ENCODE results near the gene ENTPD8.

Gene ENTPD8

GRCh38 chr9:137447722-137448601 is 6.8 kb upstream of the ENTPD8 start:
- DNase-seq (ENCODE audit: low read depth in 2 of 2) = no peak

- no peak for DNase-seq (ENCODE audit: low read depth in 2 of 2)
Observed at GRCh38 chr9:137446851-137447471, 5.8 kb upstream of the ENTPD8 start.

GRCh38 chr9:137445930-137446431 is 4.8 kb upstream of the ENTPD8 start:
- DNase-seq (ENCODE audit: low read depth in 2 of 2) = no peak

- peak; percentile 60 to 73 for DNase-seq (ENCODE audit: low read depth in 2 of 2)
Observed at GRCh38 chr9:137445275-137445807, 4.2 kb upstream of the ENTPD8 start.

- DNase-seq (ENCODE audit: low read depth in 2 of 2) = no peak
Observed at GRCh38 chr9:137444106-137444790, 3.1 kb upstream of the ENTPD8 start.

GRCh38 chr9:137441935-137442321 is 771 bp upstream of the ENTPD8 start:
- no peak for DNase-seq (ENCODE audit: low read depth in 2 of 2)

- no peak for DNase-seq (ENCODE audit: low read depth in 2 of 2)
Observed at GRCh38 chr9:137439158-137439714, 1.9 kb downstream of the ENTPD8 start.

GRCh38 chr9:137438591-137439157 is 2.5 kb downstream of the ENTPD8 start:
- no peak for DNase-seq (ENCODE audit: low read depth in 2 of 2)

- DNase-seq (ENCODE audit: low read depth in 2 of 2) = no peak
Observed at GRCh38 chr9:137437691-137438590, 3.2 kb downstream of the ENTPD8 start.

GRCh38 chr9:137436761-137437600 is 4.2 kb downstream of the ENTPD8 start:
- DNase-seq (ENCODE audit: low read depth in 2 of 2) = no peak

GRCh38 chr9:137435980-137436760 is 5.0 kb downstream of the ENTPD8 start:
- no peak for DNase-seq (ENCODE audit: low read depth in 2 of 2)

GRCh38 chr9:137435381-137435891 is 5.7 kb downstream of the ENTPD8 start:
- DNase-seq (ENCODE audit: low read depth in 2 of 2) = no peak

GRCh38 chr9:137434498-137435380 is 6.4 kb downstream of the ENTPD8 start:
- DNase-seq (ENCODE audit: low read depth in 2 of 2) = no peak

- no peak for DNase-seq (ENCODE audit: low read depth in 2 of 2)
Observed at GRCh38 chr9:137433916-137434431, 7.2 kb downstream of the ENTPD8 start.

- no peak for DNase-seq (ENCODE audit: low read depth in 2 of 2)
Observed at GRCh38 chr9:137433349-137433915, 7.7 kb downstream of the ENTPD8 start.

- no peak for DNase-seq (ENCODE audit: low read depth in 2 of 2)
Observed at GRCh38 chr9:137432687-137433348, 8.3 kb downstream of the ENTPD8 start.

Measured in stimulated activated CD8-positive, alpha-beta memory T cell treated with anti-CD3 and anti-CD28 coated beads, Interleukin-2, amount 100 ng/mL, for 1 hour (primary cell).